ENCODE measurements around the gene MRFAP1L1. TPM values are rescaled to one million over a fixed set of nuclear protein-coding genes. Genes with fewer than 3 reads are reported as not detected.

MRFAP1L1 gene
- total and polyA plus RNA-seq, 2 donors (not counting 1 experiment from before 2014, with no cell fraction given), result 12.5 to 57.2 TPM

DNA sequence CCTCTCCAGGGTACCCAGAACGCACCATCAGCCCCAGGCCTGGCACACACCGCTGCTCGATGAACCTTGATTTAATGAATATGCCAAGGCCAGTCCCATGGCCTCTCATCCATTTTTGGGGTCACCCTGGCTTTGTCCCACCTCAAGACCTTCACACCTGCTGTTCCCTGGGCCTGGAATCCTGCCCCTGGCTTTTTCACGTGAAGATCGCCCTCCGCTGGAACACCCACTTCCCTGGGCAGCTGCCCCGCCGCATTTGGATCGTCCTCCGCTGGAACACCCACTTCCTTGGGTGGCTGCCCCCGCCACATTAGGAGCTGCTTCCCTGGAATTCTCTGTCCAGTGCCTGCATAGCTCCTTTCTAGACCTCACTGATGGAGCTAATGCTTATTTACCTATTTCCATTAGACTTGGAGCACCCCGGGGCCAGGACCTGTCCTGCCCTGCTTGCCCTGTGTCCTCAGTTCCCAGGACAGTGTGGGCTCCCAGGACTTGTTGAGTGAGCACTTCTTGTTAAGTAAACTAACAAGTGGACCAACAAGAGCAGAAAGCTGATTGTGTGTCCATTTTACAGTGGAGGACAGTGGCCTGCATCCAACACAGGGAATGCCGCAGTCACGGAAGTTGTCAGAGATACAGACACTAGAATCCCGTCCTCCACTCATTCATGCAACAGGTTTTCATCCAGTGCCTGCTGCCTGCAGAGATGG lies 18.8 kb upstream of the MRFAP1L1 start:
- no peak overlapping the region for H3K4me2 ChIP-seq (replicated peaks; ENCODE audit: low read depth, low read length, poor library complexity, severe bottlenecking)
- no peaks in the 10 kb centered on the region for H3K4me1 Mint-ChIP-seq
- no peaks in the 10 kb centered on the region for H3K4me1 ChIP-seq (ENCODE audit: control insufficient read depth in 2 of 2, insufficient read depth in 2 of 2, low read length in 2 of 2)
- H3K27ac Mint-ChIP-seq, result no peak overlapping the region
- H3K79me2 ChIP-seq (ENCODE audit: control insufficient read depth, insufficient read depth, low read length), result no peaks in the 10 kb centered on the region
- no peaks in the 10 kb centered on the region for H4K20me1 ChIP-seq (ENCODE audit: control insufficient read depth, insufficient read depth, low read length, poor library complexity, severe bottlenecking)
- no peaks in the 10 kb centered on the region for H3K36me3 ChIP-seq (replicated peaks in 1 of 2; ENCODE audit: control extremely low read depth in 1 of 2, control insufficient read depth in 1 of 2, extremely low read depth in 1 of 2, insufficient read depth in 2 of 2, low read length in 1 of 2)
- no peak overlapping the region for H3K4me3 Mint-ChIP-seq
- H3K9me3 ChIP-seq (ENCODE audit: control extremely low read depth in 1 of 3, control insufficient read depth in 2 of 3, insufficient read depth in 1 of 3, low read length in 2 of 3), result no peaks in the 10 kb centered on the region
- TF ChIP-seq EZH2 (IDR thresholded peaks at IDR 0.05; ENCODE audit: borderline replicate concordance, insufficient read depth, low read depth, low read length, poor library complexity, severe bottlenecking), result no peak
- TF ChIP-seq, protein P1, sequence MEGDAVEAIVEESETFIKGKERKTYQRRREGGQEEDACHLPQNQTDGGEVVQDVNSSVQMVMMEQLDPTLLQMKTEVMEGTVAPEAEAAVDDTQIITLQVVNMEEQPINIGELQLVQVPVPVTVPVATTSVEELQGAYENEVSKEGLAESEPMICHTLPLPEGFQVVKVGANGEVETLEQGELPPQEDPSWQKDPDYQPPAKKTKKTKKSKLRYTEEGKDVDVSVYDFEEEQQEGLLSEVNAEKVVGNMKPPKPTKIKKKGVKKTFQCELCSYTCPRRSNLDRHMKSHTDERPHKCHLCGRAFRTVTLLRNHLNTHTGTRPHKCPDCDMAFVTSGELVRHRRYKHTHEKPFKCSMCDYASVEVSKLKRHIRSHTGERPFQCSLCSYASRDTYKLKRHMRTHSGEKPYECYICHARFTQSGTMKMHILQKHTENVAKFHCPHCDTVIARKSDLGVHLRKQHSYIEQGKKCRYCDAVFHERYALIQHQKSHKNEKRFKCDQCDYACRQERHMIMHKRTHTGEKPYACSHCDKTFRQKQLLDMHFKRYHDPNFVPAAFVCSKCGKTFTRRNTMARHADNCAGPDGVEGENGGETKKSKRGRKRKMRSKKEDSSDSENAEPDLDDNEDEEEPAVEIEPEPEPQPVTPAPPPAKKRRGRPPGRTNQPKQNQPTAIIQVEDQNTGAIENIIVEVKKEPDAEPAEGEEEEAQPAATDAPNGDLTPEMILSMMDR (IDR thresholded peaks at IDR 0.05), result no peak
- WGBS (ENCODE audit: insufficient coverage), result 93% methylated on average over 12 of the region's 15 CpGs
- no peak for DNase-seq
- no peak overlapping the region for H3K4me3 ChIP-seq (ENCODE audit: control extremely low read depth in 1 of 5, extremely low read depth in 1 of 5, insufficient read depth in 1 of 5, low read depth in 2 of 5, low read length in 4 of 5)
- no peaks in the 10 kb centered on the region for H3K9me3 Mint-ChIP-seq (ENCODE audit: insufficient read depth)
- no peak overlapping the region for H3K27ac ChIP-seq (ENCODE audit: low read length in 2 of 2)
- peaks cover 4% of the 10 kb centered on the region for H3K27me3 Mint-ChIP-seq
- POLR2A ChIA-PET, result no interaction called here
- CTCF ChIA-PET, result no interaction called here
- no peaks in the 10 kb centered on the region for H3K27me3 ChIP-seq (replicated peaks in 1 of 4; ENCODE audit: control extremely low read depth in 1 of 4, control insufficient read depth in 3 of 4, insufficient read depth in 4 of 4, low read length in 3 of 4)
- H3K9ac ChIP-seq (ENCODE audit: low read length), result no peak overlapping the region
- no peak for ATAC-seq (ENCODE audit: low read depth)
- intact Hi-C loops (cut with micrococcal nuclease), result no loop called here
- H2AFZ ChIP-seq (ENCODE audit: insufficient read depth, low read depth, low read length, poor library complexity, severe bottlenecking), result no peak overlapping the region

DNA sequence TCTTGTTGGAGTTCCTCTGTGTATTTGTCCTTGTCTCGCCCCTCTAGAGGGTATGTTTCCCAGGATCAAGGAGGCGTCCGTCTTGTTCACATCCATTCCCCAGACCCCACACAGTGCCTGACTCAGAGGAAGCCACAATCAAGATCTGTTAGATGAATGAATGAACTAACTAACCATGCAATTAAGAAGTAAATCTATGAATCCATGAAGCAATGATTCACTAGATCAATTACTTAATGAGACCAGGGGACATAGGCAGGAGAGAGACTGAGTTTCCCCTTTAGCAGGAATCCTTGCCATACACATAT lies 18.2 kb upstream of the MRFAP1L1 start:
- H3K4me3 ChIP-seq (ENCODE audit: control extremely low read depth in 1 of 5, extremely low read depth in 1 of 5, insufficient read depth in 1 of 5, low read depth in 2 of 5, low read length in 4 of 5), result no peak overlapping the region
- Mint-ChIP-seq H3K27ac (no peak overlapping the region), H3K4me1 (no peaks in the 10 kb centered on the region), H3K27me3 (peaks cover 4% of the 10 kb centered on the region), H3K4me3 (no peak overlapping the region), H3K9me3 (ENCODE audit: insufficient read depth) (no peaks in the 10 kb centered on the region)
- no peaks in the 10 kb centered on the region for H3K36me3 ChIP-seq (replicated peaks in 1 of 2; ENCODE audit: control extremely low read depth in 1 of 2, control insufficient read depth in 1 of 2, extremely low read depth in 1 of 2, insufficient read depth in 2 of 2, low read length in 1 of 2)
- H3K9ac ChIP-seq (ENCODE audit: low read length), result no peak overlapping the region
- H4K20me1 ChIP-seq (ENCODE audit: control insufficient read depth, insufficient read depth, low read length, poor library complexity, severe bottlenecking), result no peaks in the 10 kb centered on the region
- TF ChIP-seq, protein P1 (IDR thresholded peaks at IDR 0.05), result no peak
- TF ChIP-seq EZH2 (IDR thresholded peaks at IDR 0.05; ENCODE audit: borderline replicate concordance, insufficient read depth, low read depth, low read length, poor library complexity, severe bottlenecking), result no peak
- H3K9me3 ChIP-seq (ENCODE audit: control extremely low read depth in 1 of 3, control insufficient read depth in 2 of 3, insufficient read depth in 1 of 3, low read length in 2 of 3), result no peaks in the 10 kb centered on the region
- ATAC-seq (ENCODE audit: low read depth) (no peak), DNase-seq (no peak)
- H3K4me2 ChIP-seq (replicated peaks; ENCODE audit: low read depth, low read length, poor library complexity, severe bottlenecking), result no peak overlapping the region
- H3K4me1 ChIP-seq (ENCODE audit: control insufficient read depth in 2 of 2, insufficient read depth in 2 of 2, low read length in 2 of 2), result no peaks in the 10 kb centered on the region
- H3K79me2 ChIP-seq (ENCODE audit: control insufficient read depth, insufficient read depth, low read length), result no peaks in the 10 kb centered on the region
- POLR2A ChIA-PET, result no interaction called here
- H2AFZ ChIP-seq (ENCODE audit: insufficient read depth, low read depth, low read length, poor library complexity, severe bottlenecking), result no peak overlapping the region
- CTCF ChIA-PET, result interaction anchor here (0.7 kb wide), 1 partner anchor 146 kb away, joined by 3 read pairs; no protein-coding TSS in a partner anchor
- WGBS (ENCODE audit: insufficient coverage), result no CpG with 5 or more reads among the region's 3 CpGs
- H3K27ac ChIP-seq (ENCODE audit: low read length in 2 of 2), result no peak overlapping the region
- intact Hi-C loops (cut with micrococcal nuclease), result no loop called here
- H3K27me3 ChIP-seq (replicated peaks in 1 of 4; ENCODE audit: control extremely low read depth in 1 of 4, control insufficient read depth in 3 of 4, insufficient read depth in 4 of 4, low read length in 3 of 4), result no peaks in the 10 kb centered on the region
